ENCODE results near the gene MCRIP2. TPM values are rescaled to one million over a fixed set of nuclear protein-coding genes. Genes with fewer than 3 reads are reported as not detected.
A peak's percentile ranks its signal among the peaks of the same experiment; 100 is the strongest.

Gene MCRIP2
- total and polyA plus RNA-seq, 9 of the 15 experiments (the other 6 are each of a cell fraction or from before 2014, with no cell fraction given): 0.80 to 120 (median 35.2) TPM

- TF ChIP-seq ZBTB49 (CRISPR knock-in tag; IDR thresholded peaks at IDR 0.05; ENCODE audit: borderline replicate concordance) (peak; percentile 24; the same call in 1 of the 2 replicates), TBP (optimal IDR thresholded peaks at IDR 0.05; ENCODE audit: low read depth, low read length) (peak; percentile 100), TAF7 (tag; IDR thresholded peaks at IDR 0.05) (no peak), EGR1 (conservative IDR thresholded peaks at IDR 0.05) (peak; percentile 51), MXI1 (IDR thresholded peaks at IDR 0.05; ENCODE audit: low read depth, low read length) (peak; percentile 84; the same call in 1 of the 2 replicates), XRCC4 (IDR thresholded peaks at IDR 0.05; ENCODE audit: extremely low read depth, insufficient read depth, insufficient read length) (no peak), HNRNPH1 (optimal IDR thresholded peaks at IDR 0.05; ENCODE audit: low read depth, low read length) (no peak), REST (IDR thresholded peaks at IDR 0.05; ENCODE audit: borderline replicate concordance) (peak; percentile 49; the same call in 1 of the 2 replicates), REST (CRISPR knock-in tag; IDR thresholded peaks at IDR 0.05; ENCODE audit: low read depth) (peak; percentile 57; the same call in 1 of the 2 replicates), ELF1 (tag; IDR thresholded peaks at IDR 0.05) (peak; percentile 73; the same call in 1 of the 2 replicates), HNRNPK (IDR thresholded peaks at IDR 0.05; ENCODE audit: low read depth, low read length, poor library complexity, severe bottlenecking) (no peak), SMARCA5 (IDR thresholded peaks at IDR 0.05) (peak; percentile 64), ZSCAN29 (IDR thresholded peaks at IDR 0.05) (no peak; the same call in 1 of the 2 replicates), FOXM1 (IDR thresholded peaks at IDR 0.05; ENCODE audit: low read depth) (peak; percentile 82), FOXM1 (CRISPR knock-in tag; IDR thresholded peaks at IDR 0.05; ENCODE audit: low read depth) (no peak), NCOA6 (IDR thresholded peaks at IDR 0.05) (peak; percentile 95), IRF9 (tag; IDR thresholded peaks at IDR 0.05) (no peak)
These were observed 5.2 kb upstream of the MCRIP2 start, which contains the start of gene METTL26 (continued) for GRCh38 chr16:636206-637080.
